Astrocyte of the cerebellum (primary cell): ENCODE results near the gene TMED10.
A peak's percentile ranks its signal among the peaks of the same experiment; 100 is the strongest.

ENCODE experiments used
- DNase-seq: peaks from one replicate; pipeline ENCODE4 v3.0.0-alpha.2; 2011; ENCODE audit warnings: low read depth
- H3K4me3 ChIP-seq: 2 replicates; pipeline ENCODE4 v1.5.1; 2011; ENCODE audit warnings: mild to moderate bottlenecking, low read depth, low read length, moderate library complexity
- CTCF ChIP-seq: IDR thresholded peaks from 2 replicates; pipeline ENCODE4 v1.5.1; 2012; ENCODE audit warnings: low read length, low read depth, moderate library complexity, mild to moderate bottlenecking; ENCODE audit errors: missing control alignments
- in situ Hi-C: cut with HindIII; loops from 2 replicates; pipeline ENCODE4 v1.10.0; 2017; ENCODE audit warnings: low sequenced_read_pairs

Gene TMED10

DNA sequence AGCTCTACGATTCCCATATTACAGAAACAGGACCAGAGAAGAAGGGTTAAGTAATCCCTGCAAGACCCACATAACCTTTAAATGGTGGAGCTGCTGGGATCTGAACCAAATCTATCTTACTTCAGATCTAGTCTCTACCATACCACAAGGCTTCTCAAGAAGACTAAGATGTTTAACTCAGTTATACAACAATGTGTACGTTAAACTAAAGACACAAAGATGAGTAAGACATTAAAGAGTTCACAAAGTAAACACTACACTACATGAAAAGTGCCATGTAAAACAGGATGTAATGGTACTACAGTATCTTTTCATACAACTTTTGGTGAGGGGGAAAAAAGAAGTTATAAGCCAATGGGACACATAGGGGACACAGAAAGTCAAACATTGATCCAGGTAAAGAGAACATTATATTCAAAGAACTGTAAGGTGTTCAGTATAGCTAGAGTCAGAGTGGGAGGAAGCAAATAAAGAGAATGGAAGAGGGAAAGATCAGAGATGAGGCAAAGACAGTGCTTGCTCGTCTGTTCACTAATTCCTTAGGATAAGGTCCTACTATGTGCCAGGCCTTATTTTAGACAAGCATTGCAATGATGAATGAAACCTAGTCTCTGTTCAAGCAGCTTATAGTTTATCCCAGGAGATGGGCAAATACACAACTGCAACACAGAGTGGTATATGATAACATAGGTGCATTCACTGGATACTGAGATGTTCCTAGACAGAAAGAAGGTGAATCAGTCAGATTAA lies 7.7 kb downstream of the TMED10 start:
- H3K4me3 ChIP-seq = no peak overlapping the region
- TF ChIP-seq CTCF = no peak
- in situ Hi-C loops = no loop called here
- DNase-seq = no peak

- DNase-seq = no peak
- H3K4me3 ChIP-seq = no peak overlapping the region
- in situ Hi-C loops = no loop called here
- TF ChIP-seq CTCF = no peak
Observed at GRCh38 chr14:75167325-75167724, 9.1 kb downstream of the TMED10 start.

- H3K4me3 ChIP-seq = no peak overlapping the region
- no peak for TF ChIP-seq CTCF
- peak; percentile 27 for DNase-seq
- in situ Hi-C loops = no loop called here
Observed at GRCh38 chr14:75165586-75166391, 10.6 kb downstream of the TMED10 start.

DNA sequence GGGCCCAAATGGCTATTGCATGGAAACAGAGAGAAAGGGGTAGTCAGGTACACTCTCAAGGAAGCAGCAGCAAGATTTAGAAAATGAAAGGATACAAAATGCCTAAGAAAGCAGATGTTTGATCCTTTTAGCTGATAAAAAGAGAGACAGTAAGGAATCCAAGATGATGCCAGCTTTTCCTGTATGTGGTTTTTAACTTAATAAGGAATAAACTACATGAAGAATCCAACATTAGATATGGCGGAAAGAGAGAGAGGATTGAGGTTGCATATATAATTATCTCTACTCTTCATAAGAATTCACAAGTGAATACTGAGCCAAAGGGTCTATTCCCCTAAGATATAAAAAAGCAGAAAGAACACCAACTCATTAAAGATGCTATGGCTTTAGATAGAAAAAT lies 11.6 kb downstream of the TMED10 start:
- in situ Hi-C loops = no loop called here
- no peak for TF ChIP-seq CTCF
- no peak overlapping the region for H3K4me3 ChIP-seq
- DNase-seq = no peak

DNA sequence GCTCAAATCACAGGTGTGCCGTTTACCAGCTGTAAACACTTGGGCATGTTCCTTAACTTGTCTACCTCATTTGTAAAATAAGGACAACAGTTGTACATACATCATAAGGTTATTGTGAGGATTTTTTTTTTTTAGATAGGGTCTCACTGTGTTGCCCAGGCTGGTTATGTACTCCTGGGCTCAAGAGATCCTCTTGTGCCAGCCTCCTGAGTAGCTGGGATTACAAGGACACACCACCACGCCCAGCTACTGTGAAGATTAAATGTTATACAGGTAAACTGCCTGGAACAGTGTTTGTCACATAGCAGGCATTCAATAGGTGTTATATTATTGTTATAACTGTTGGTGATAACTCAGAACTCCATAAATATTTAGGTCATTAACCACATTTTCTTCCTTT lies 12.7 kb downstream of the TMED10 start:
- in situ Hi-C loops = no loop called here
- no peak for TF ChIP-seq CTCF
- no peak for DNase-seq
- no peak overlapping the region for H3K4me3 ChIP-seq

DNA sequence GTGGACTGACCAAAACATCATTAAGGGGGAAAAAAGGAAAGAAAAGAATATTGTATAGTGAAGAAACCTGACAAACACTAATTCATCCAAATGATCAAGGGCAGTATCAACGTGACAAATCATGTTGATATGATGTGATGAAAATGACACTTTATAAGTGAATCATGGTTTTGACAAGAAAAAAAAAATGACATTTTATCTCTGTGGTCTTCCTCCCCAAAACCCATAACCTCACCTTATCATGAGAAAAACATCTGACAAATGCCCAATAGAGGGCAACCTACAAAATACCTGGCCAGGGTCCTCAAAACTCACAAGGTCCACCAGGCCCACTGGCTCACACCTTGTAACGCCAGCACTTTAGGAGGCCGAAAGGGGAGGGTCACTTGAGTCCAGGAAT lies 13.8 kb downstream of the TMED10 start:
- H3K4me3 ChIP-seq = no peak overlapping the region
- in situ Hi-C loops = no loop called here
- TF ChIP-seq CTCF = no peak
- DNase-seq = no peak
